HepG2 (cell line): Measurements from ENCODE around the gene PLXNC1. TPM values are rescaled to one million over a fixed set of nuclear protein-coding genes. Genes with fewer than 3 reads are reported as not detected.

Experiments used
- ATAC-seq: fragments of 200-7000 bp; cut with Tn5 transposase; 3 replicates; pipeline ENCODE4 v1.9.1; 2020; ENCODE audit warnings: mild to moderate bottlenecking, moderate library complexity
- BruUV-seq: library from RNA; stranded (reverse); fragments of 400-500 nt; replicated peaks from 2 replicates; lab custom pipeline; 2021; lab: Mats Ljungman, UMichigan
- CTCF ChIA-PET: fragments of 300-600 bp; formaldehyde crosslinking; extraction: SDS; loops from one replicate; lab custom pipeline; 2021; ENCODE audit warnings: low total read pairs, inconsistent platforms, low intra/inter-chr PET ratio; lab: Yijun Ruan, JAX
- POLR2A ChIA-PET: fragments of 350-600 bp; sonication (Branson Sonifier 250); formaldehyde crosslinking; loops from one replicate; lab custom pipeline; 2020; ENCODE audit warnings: antibody characterized with exemption, inconsistent platforms; lab: Yijun Ruan, JAX
- DNase-seq: peaks from one replicate; pipeline ENCODE4 v3.0.0-alpha.2; 2015; ENCODE audit warnings: low spot score
- FAIRE-seq: peaks from 3 replicates; lab custom pipeline; 2011; peaks lifted over from hg19 to GRCh38; lab: Jason Lieb, UNC
- H2AFZ ChIP-seq: one replicate; pipeline ENCODE4 v1.6.1; 2011; ENCODE audit warnings: low read length, inconsistent platforms
- H3K27ac ChIP-seq: fragments of 300-600 bp; 3 replicates; pipeline ENCODE4 v1.8.0; 2011; ENCODE audit warnings: mixed run types, mild to moderate bottlenecking, mixed read lengths, low read length, inconsistent platforms; ENCODE audit not compliant: insufficient read depth; ENCODE audit errors: extremely low read length
- H3K27me3 ChIP-seq, 2 experiments: fragments of 200-600 bp in 1 of 2; 2 replicates in 1 of 2; 3 replicates in 1 of 2; pipeline versions ENCODE4 v1.6.0 to v1.8.0; 2011; ENCODE audit warnings: low read length in 2 of 2, mild to moderate bottlenecking in 2 of 2, moderate library complexity in 2 of 2, inconsistent platforms in 1 of 2; ENCODE audit not compliant: insufficient read depth in 2 of 2, control insufficient read depth in 1 of 2
- H3K36me3 ChIP-seq, 2 experiments: fragments of 200-600 bp in 1 of 2; replicated peaks in 1 of 2; 2 replicates in 1 of 2; 3 replicates in 1 of 2; pipeline versions ENCODE4 v1.5.1 to v1.8.0; 2011; ENCODE audit warnings: low read length in 2 of 2, inconsistent platforms in 1 of 2; ENCODE audit not compliant: insufficient read depth in 2 of 2, control insufficient read depth in 1 of 2
- H3K4me1 ChIP-seq: 2 replicates; pipeline ENCODE4 v1.5.1; 2012; ENCODE audit warnings: low read length, inconsistent platforms; ENCODE audit not compliant: insufficient read depth
- H3K4me2 ChIP-seq: 2 replicates; pipeline ENCODE4 v1.6.0; 2011; ENCODE audit warnings: low read depth, low read length, inconsistent platforms
- H3K4me3 ChIP-seq, 3 experiments: fragments of 200-600 bp in 1 of 3; sonication (generic), shearing (Covaris generic) in 1 of 3; replicated peaks in 1 of 3; 2 replicates each; pipeline ENCODE4 v1.5.1; 2011 to 2016; ENCODE audit warnings: low read length in 3 of 3, inconsistent platforms in 2 of 3, low read depth in 2 of 3, mild to moderate bottlenecking in 2 of 3, control low read depth in 1 of 3, mixed read lengths in 1 of 3; ENCODE audit not compliant: insufficient read depth in 1 of 3
- H3K79me2 ChIP-seq: one replicate; pipeline ENCODE4 v1.6.1; 2011; ENCODE audit warnings: low read length, inconsistent platforms; ENCODE audit not compliant: insufficient read depth
- H3K9ac ChIP-seq: 2 replicates; pipeline ENCODE4 v1.6.0; 2011; ENCODE audit warnings: mild to moderate bottlenecking, low read depth, low read length, inconsistent platforms; ENCODE audit not compliant: insufficient read depth
- H3K9me3 ChIP-seq: 2 replicates; pipeline ENCODE4 v1.5.1; 2012; ENCODE audit warnings: mild to moderate bottlenecking, low read length
- H4K20me1 ChIP-seq: 2 replicates; pipeline ENCODE4 v1.6.0; 2011; ENCODE audit warnings: inconsistent platforms, mild to moderate bottlenecking, low read length, moderate library complexity; ENCODE audit not compliant: insufficient read depth
- ARID5B ChIP-seq: IDR thresholded peaks from 2 replicates; pipeline ENCODE4 v1.4.0; 2020; ENCODE audit warnings: mild to moderate bottlenecking, missing genetic modification reagents
- DNMT3B ChIP-seq: conservative IDR thresholded peaks from 2 replicates; pipeline ENCODE4 v1.6.1; 2016; ENCODE audit warnings: missing biosample characterization, control low read depth
- LRRFIP1 ChIP-seq: sonication (generic); formaldehyde crosslinking; conservative IDR thresholded peaks from 2 replicates; pipeline ENCODE4 v1.4.0; 2020; ENCODE audit warnings: missing genetic modification reagents
- SAP130 ChIP-seq: IDR thresholded peaks from 2 replicates; pipeline ENCODE4 v1.6.1; 2016; ENCODE audit warnings: low read depth
- SIN3B ChIP-seq: fragments of 150-350 bp; IDR thresholded peaks from 2 replicates; pipeline ENCODE4 v1.6.1; 2014; ENCODE audit warnings: low read length
- ZBTB25 ChIP-seq: IDR thresholded peaks from 2 replicates; pipeline ENCODE4 v1.6.1; 2018; ENCODE audit warnings: missing genetic modification reagents
- ZBTB7A ChIP-seq: sonication (generic); formaldehyde crosslinking; IDR thresholded peaks from 2 replicates; pipeline ENCODE4 v1.8.0; 2022; ENCODE audit warnings: mild to moderate bottlenecking, missing genetic modification reagents
- ZNF274 ChIP-seq: sonication (generic); formaldehyde crosslinking; IDR thresholded peaks from 2 replicates; pipeline ENCODE4 v1.5.1; 2020; ENCODE audit warnings: mild to moderate bottlenecking, missing genetic modification reagents
- ZNF496 ChIP-seq: sonication (generic); formaldehyde crosslinking; IDR thresholded peaks from 2 replicates; pipeline ENCODE4 v1.8.1; 2023; ENCODE audit warnings: mild to moderate bottlenecking, moderate library complexity, missing genetic modification reagents; ENCODE audit not compliant: insufficient replicate concordance
- ZNF687 ChIP-seq: sonication (generic); formaldehyde crosslinking; IDR thresholded peaks from 2 replicates; pipeline ENCODE4 v1.5.1; 2020; ENCODE audit warnings: mild to moderate bottlenecking, missing genetic modification reagents, moderate library complexity
- WGBS: methylation state at CpG from one replicate; pipeline ENCODE4 v1.1.6; 2017; ENCODE audit warnings: low lambda C conversion rate; 5-methylcytosine and 5-hydroxymethylcytosine counted together
- in situ Hi-C: cut with HindIII; loops from 2 replicates; pipeline ENCODE4 v1.10.0; 2017; ENCODE audit warnings: low pct_unique_long_range_greater_than_20kb; ENCODE audit not compliant: extremely low pct_ligation_motif_present
- intact Hi-C: fragments of 100-400 bp; cut with micrococcal nuclease; formaldehyde crosslinking; loops from one replicate; pipeline ENCODE4 v1.10.0; 2022; ENCODE audit not compliant: unreplicated experiment
- polyA plus RNA-seq, 8 experiments: library from polyadenylated mRNA; depleted of rRNA in 3 of 8; stranded (reverse) in 7 of 8; unstranded in 1 of 8; fragments of >200 nt; fragmentation: Illumina TruSeq in 4 of 8; extraction: Trizol in 4 of 8; gene quantifications; 2 replicates each; pipeline versions ENCODE4 v1.2.1 to v1.2.3, GENCODE V29; 2011 to 2016; ENCODE audit warnings: low read depth in 4 of 8, missing spikeins in 1 of 8, mixed read lengths in 1 of 8; ENCODE audit not compliant: insufficient read depth in 1 of 8
- total RNA-seq, 5 experiments: library from RNA; depleted of rRNA; stranded (reverse); fragments of >200 nt; fragmentation: Illumina TruSeq; extraction: Trizol; gene quantifications; 2 replicates each; pipeline ENCODE4 v1.2.3, GENCODE V29; 2016; ENCODE audit warnings: low read depth in 1 of 5

PLXNC1 gene
- total and polyA plus RNA-seq, 2 of the 13 experiments (the other 11 are each of a cell fraction or from before 2014, with no cell fraction given): 6.6 to 11.2 TPM

GRCh38 chr12:94170690-94171594 is 22.6 kb downstream of the PLXNC1 start:
- ChIA-PET CTCF (no interaction called here), POLR2A (interaction anchor here (1.0 to 1.6 kb wide), 3 partner anchors 13 to 30 kb away, joined by 3 to 7 read pairs (median 5); no protein-coding TSS in a partner anchor)
- in situ Hi-C loops (loop anchor here (5.0 kb wide), 1 partner anchor 61 kb away; no protein-coding TSS in a partner anchor), intact Hi-C loops (no loop called here)
- Histone ChIP-seq H3K4me1 (peaks cover 57% of the 10 kb centered on the region), H3K9ac (no peak overlapping the region), H3K27me3 (no peaks in the 10 kb centered on the region), H3K4me3 (no peak overlapping the region), H3K36me3 (peaks cover 0 to 4% of the 10 kb centered on the region in 2 experiments; a peak in 3 of 5 replicates), H3K27ac (peak overlapping the region; percentile 53), H3K79me2 (peaks cover 1% of the 10 kb centered on the region), H3K4me2 (peak overlapping the region; percentile 26; the same call in 1 of the 2 replicates), H3K9me3 (no peaks in the 10 kb centered on the region), H4K20me1 (no peaks in the 10 kb centered on the region), H2AFZ (no peak overlapping the region)
- no TSS peak for BruUV-seq
- DNase-seq (no peak), FAIRE-seq (no peak), ATAC-seq (peak; percentile 15; the same call in 2 of the 3 replicates)
- 78% methylated on average over 13 of the region's 14 CpGs for WGBS
- TF ChIP-seq ZNF687 (CRISPR knock-in tag) (peak; percentile 55), ZNF274 (no peak), DNMT3B (CRISPR knock-in tag) (no peak), ARID5B (CRISPR knock-in tag) (0 out of 2 replicates have a peak, but pooled peaks have one; percentile 45), ZNF496 (no peak), ZBTB7A (no peak), ZBTB25 (CRISPR knock-in tag) (no peak), LRRFIP1 (CRISPR knock-in tag) (no peak), SAP130 (peak; percentile 19), SIN3B (no peak)
